Hepatocyte (in vitro differentiated cells): ENCODE measurements around the gene DEFB126.

Source experiments
- CTCF ChIP-seq: fragments of 200-600 bp; sonication (generic); IDR thresholded peaks from 2 replicates; pipeline ENCODE4 v1.5.1; 2016; ENCODE audit warnings: antibody characterized with exemption, mild to moderate bottlenecking; ENCODE audit not compliant: poor library complexity
- EZH2 ChIP-seq: fragments of 200-600 bp; sonication (generic); IDR thresholded peaks from 2 replicates; pipeline ENCODE4 v1.6.1; 2016; ENCODE audit warnings: antibody characterized with exemption, mild to moderate bottlenecking, borderline replicate concordance

DNA sequence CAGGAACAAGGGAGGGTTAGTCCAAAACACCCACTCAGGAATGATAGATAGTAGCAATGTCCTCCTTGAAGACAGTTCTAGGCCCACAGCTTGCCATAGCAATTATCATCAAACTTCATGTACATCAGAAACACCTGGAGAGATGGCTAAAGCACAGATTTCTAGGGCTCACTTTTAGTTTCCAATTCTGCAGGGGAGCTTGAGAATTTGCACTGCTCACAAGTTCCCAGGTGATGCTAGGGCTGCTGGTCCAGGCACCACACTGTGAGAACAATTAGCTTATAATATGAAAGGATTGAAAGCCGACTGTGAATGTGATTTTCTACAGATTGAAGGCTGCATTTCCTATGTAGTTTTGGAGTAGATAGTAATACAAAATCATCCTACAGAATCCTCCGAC lies 3.5 kb downstream of the DEFB126 start:
- TF ChIP-seq CTCF, result no peak
- TF ChIP-seq EZH2, result no peak
